ENCODE results near the gene DPP6.

DNA sequence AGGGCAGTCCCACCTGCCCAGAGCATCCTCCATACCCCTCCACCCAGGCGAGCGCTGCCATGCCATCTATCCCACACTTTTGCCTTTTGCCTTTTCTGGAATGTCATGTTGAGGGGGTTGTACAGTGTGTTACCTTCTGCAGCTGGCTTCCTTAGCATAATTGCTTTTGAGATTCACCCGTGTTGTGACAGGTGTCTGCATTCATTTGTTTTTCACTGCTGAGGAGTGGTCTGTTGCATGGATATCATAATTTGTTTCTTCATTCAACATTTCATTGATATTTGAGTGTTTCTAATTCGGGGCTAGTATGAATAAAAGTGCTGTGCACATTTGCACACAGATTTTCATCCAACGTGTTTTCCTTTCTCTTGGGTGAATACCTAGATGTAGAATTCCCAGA lies 596.8 kb downstream of the DPP6 start:
- TF ChIP-seq, protein P1, sequence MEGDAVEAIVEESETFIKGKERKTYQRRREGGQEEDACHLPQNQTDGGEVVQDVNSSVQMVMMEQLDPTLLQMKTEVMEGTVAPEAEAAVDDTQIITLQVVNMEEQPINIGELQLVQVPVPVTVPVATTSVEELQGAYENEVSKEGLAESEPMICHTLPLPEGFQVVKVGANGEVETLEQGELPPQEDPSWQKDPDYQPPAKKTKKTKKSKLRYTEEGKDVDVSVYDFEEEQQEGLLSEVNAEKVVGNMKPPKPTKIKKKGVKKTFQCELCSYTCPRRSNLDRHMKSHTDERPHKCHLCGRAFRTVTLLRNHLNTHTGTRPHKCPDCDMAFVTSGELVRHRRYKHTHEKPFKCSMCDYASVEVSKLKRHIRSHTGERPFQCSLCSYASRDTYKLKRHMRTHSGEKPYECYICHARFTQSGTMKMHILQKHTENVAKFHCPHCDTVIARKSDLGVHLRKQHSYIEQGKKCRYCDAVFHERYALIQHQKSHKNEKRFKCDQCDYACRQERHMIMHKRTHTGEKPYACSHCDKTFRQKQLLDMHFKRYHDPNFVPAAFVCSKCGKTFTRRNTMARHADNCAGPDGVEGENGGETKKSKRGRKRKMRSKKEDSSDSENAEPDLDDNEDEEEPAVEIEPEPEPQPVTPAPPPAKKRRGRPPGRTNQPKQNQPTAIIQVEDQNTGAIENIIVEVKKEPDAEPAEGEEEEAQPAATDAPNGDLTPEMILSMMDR (IDR thresholded peaks at IDR 0.05; ENCODE audit: poor library complexity), result no peak
- TF ChIP-seq EZH2 (IDR thresholded peaks at IDR 0.05; ENCODE audit: borderline replicate concordance) (no peak), EZH2phosphoT487 (IDR thresholded peaks at IDR 0.05; ENCODE audit: low read depth, severe bottlenecking, unreplicated experiment) (no peak)
